Right renal pelvis (tissue), 4 donors: ENCODE measurements around the gene IL20RA. TPM values are rescaled to one million over a fixed set of nuclear protein-coding genes. Genes with fewer than 3 reads are reported as not detected.

Experiments used
- DNase-seq, 4 donors: peaks; one replicate each; pipeline ENCODE4 v3.0.0-alpha.2; 2013; ENCODE audit warnings: low read depth in 4 of 4, low spot score in 3 of 4, missing footprints in 1 of 4
- polyA plus RNA-seq, 4 donors: library from polyadenylated mRNA; unstranded; fragments of 120-200 nt; gene quantifications; one replicate each; pipeline ENCODE4 v1.2.1, GENCODE V29; 2013; ENCODE audit not compliant: insufficient read length in 4 of 4

The IL20RA gene
- polyA plus RNA-seq, 4 donors, result 0.98 to 1.5 (median 1.4) TPM

DNA sequence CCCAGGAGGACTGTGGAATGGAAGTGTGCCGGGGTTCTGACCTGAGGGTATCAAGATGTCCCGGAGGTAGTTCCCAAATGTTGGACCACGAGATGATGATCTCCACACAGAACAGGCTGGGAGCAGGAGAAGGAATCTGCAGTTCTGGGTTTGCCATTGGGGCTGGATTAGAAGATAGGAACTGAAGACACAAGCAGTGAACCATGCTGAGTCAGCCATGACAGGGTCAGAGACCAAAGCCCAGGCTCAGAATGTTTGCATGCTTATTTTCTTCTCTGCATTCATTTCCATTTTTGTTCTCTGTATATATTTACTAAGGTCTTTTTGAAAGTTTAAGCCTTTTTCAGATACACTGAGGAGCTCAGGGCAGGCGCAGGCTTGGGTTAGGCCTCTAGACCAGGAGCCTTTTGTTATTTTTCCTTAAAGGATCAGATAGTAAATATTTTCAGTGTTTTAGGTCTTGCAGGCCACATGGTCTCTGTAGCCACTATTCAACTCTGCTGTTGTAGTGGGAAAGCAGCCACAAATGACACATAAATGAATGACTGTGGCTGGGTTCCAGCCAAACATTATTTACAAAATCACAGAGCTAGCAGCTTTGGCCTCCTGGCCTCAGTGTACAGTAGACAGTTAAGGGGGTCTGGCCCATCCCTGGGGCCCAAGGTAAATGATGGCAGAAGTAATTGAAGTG, 94.2 kb downstream of the IL20RA start:
- DNase-seq, result no peak

Other genes with a start within 250 kb of the IL20RA start
- 10 to 100 TPM; 12.3 to 17.0 (median 14.7) TPM for gene PEX7, start 222.4 kb downstream of the IL20RA start, polyA plus RNA-seq
- gene SLC35D3, start 122.7 kb downstream of the IL20RA start, polyA plus RNA-seq, result under 1 TPM; 0.10 to 0.20 (median 0.13) TPM
- not detected for gene IL22RA2, start 128.7 kb upstream of the IL20RA start, polyA plus RNA-seq
- gene IFNGR1, start 174.4 kb upstream of the IL20RA start, polyA plus RNA-seq, result 10 to 100 TPM; 53.6 to 69.4 (median 68.3) TPM